GM12878 (cell line): ENCODE results near the gene HLA-DMA. TPM values are rescaled to one million over a fixed set of nuclear protein-coding genes. Genes with fewer than 3 reads are reported as not detected.

ENCODE experiments used
- CHD1 ChIP-seq: IDR thresholded peaks from 2 replicates; pipeline ENCODE4 v1.6.1; 2012; ENCODE audit warnings: low read depth, low read length, improper control_type of control experiment
- DPF2 ChIP-seq: fragments of 450-650 bp; IDR thresholded peaks from 2 replicates; pipeline ENCODE4 v1.6.1; 2017; ENCODE audit warnings: mild to moderate bottlenecking
- E2F8 ChIP-seq: fragments of 450-650 bp; IDR thresholded peaks from 2 replicates; pipeline ENCODE4 v1.6.1; 2018; ENCODE audit warnings: mild to moderate bottlenecking, low read depth, moderate library complexity; ENCODE audit not compliant: partially characterized antibody
- EZH2 ChIP-seq: IDR thresholded peaks from 2 replicates; pipeline ENCODE4 v1.6.1; 2012; ENCODE audit warnings: low read depth, mild to moderate bottlenecking, control low read depth, inconsistent platforms, low read length, borderline replicate concordance; ENCODE audit not compliant: control insufficient read depth
- FOXM1 ChIP-seq: IDR thresholded peaks from 2 replicates; pipeline ENCODE4 v1.6.1; 2012; ENCODE audit warnings: low read depth, mild to moderate bottlenecking, inconsistent platforms, low read length, moderate library complexity
- GABPA ChIP-seq: IDR thresholded peaks from 2 replicates; pipeline ENCODE4 v1.6.1; 2014; ENCODE audit warnings: antibody characterized with exemption, low read depth, mild to moderate bottlenecking, inconsistent platforms
- IKZF2 ChIP-seq, 2 experiments: fragments of 450-650 bp; IDR thresholded peaks; 2 replicates each; pipeline ENCODE4 v1.6.1; 2017; ENCODE audit warnings: mild to moderate bottlenecking in 2 of 2, moderate library complexity in 2 of 2
- LARP7 ChIP-seq: fragments of 450-650 bp; IDR thresholded peaks from 2 replicates; pipeline ENCODE4 v1.6.1; 2017; ENCODE audit warnings: mild to moderate bottlenecking
- NR2F1 ChIP-seq: fragments of 450-650 bp; conservative IDR thresholded peaks from 2 replicates; pipeline ENCODE4 v1.6.1; 2017; ENCODE audit warnings: mild to moderate bottlenecking
- PKNOX1 ChIP-seq: fragments of 450-650 bp; IDR thresholded peaks from 2 replicates; pipeline ENCODE4 v1.6.1; 2016; ENCODE audit warnings: mild to moderate bottlenecking
- POLR2AphosphoS2 ChIP-seq: IDR thresholded peaks from 2 replicates; pipeline ENCODE4 v1.6.1; 2011; ENCODE audit warnings: low read depth, mild to moderate bottlenecking, low read length, improper control_type of control experiment, moderate library complexity
- POU2F2 ChIP-seq: IDR thresholded peaks from 3 replicates; pipeline ENCODE4 v1.6.1; 2011; ENCODE audit warnings: low read depth, mild to moderate bottlenecking, low read length, borderline replicate concordance
- RB1 ChIP-seq: fragments of 450-650 bp; formaldehyde crosslinking; IDR thresholded peaks from 2 replicates; pipeline ENCODE4 v1.6.1; 2017; ENCODE audit warnings: mild to moderate bottlenecking, borderline replicate concordance
- RCOR1 ChIP-seq: conservative IDR thresholded peaks from 2 replicates; pipeline ENCODE4 v1.6.1; 2012; ENCODE audit warnings: low read depth, low read length, improper control_type of control experiment
- RFX5 ChIP-seq: IDR thresholded peaks from 2 replicates; pipeline ENCODE4 v1.6.1; 2011; ENCODE audit warnings: low read depth, low read length, improper control_type of control experiment
- SMAD1 ChIP-seq: fragments of 450-650 bp; IDR thresholded peaks from 2 replicates; pipeline ENCODE4 v1.6.1; 2018; ENCODE audit warnings: mild to moderate bottlenecking, low read depth; ENCODE audit not compliant: partially characterized antibody
- SMAD5 ChIP-seq: IDR thresholded peaks from 2 replicates; pipeline ENCODE4 v1.6.1; 2016; ENCODE audit warnings: antibody characterized with exemption, low read depth
- SMARCA5 ChIP-seq: fragments of 450-650 bp; IDR thresholded peaks from 2 replicates; pipeline ENCODE4 v1.6.1; 2017; ENCODE audit warnings: mild to moderate bottlenecking
- SPI1 ChIP-seq: IDR thresholded peaks from 2 replicates; pipeline ENCODE4 v1.6.1; 2011; ENCODE audit warnings: low read depth, mild to moderate bottlenecking, low read length, moderate library complexity, borderline replicate concordance; ENCODE audit not compliant: insufficient read depth
- SUPT20H ChIP-seq: IDR thresholded peaks from 2 replicates; pipeline ENCODE4 v1.6.1; 2011; ENCODE audit warnings: low read depth, mild to moderate bottlenecking, low read length, moderate library complexity, borderline replicate concordance; ENCODE audit not compliant: control insufficient read depth
- TAF1 ChIP-seq: IDR thresholded peaks from 2 replicates; pipeline ENCODE4 v1.6.1; 2011; ENCODE audit warnings: mild to moderate bottlenecking, low read depth, low read length, borderline replicate concordance
- USF2 ChIP-seq: IDR thresholded peaks from 2 replicates; pipeline ENCODE4 v1.6.1; 2011; ENCODE audit warnings: low read depth, low read length, improper control_type of control experiment, borderline replicate concordance
- polyA plus RNA-seq, 11 experiments: library from polyadenylated mRNA; depleted of rRNA in 4 of 11; unstranded in 6 of 11; stranded (reverse) in 5 of 11; fragments of >200 nt; fragmentation: Nextera tagmentation in 4 of 11; fragmentation: Illumina TruSeq in 1 of 11; extraction: Ambion mirVana in 4 of 11; extraction: Trizol in 1 of 11; gene quantifications; 1 replicate in 1 of 11; 2 replicates in 10 of 11; pipeline versions ENCODE4 v1.2.1 to v1.2.3, GENCODE V29; 2011 to 2016; ENCODE audit warnings: inconsistent platforms in 2 of 11, missing spikeins in 2 of 11, low read depth in 1 of 11
- total RNA-seq, 4 experiments: library from RNA; depleted of rRNA in 3 of 4; stranded (reverse); fragments of >200 nt in 3 of 4; fragmentation: Illumina TruSeq in 1 of 4; extraction: Trizol in 1 of 4; gene quantifications; 2 replicates each; pipeline versions ENCODE4 v1.2.1 to v1.2.3, GENCODE V29; 2013 to 2021
- TF ChIP-seq, protein P1 (sequence below): fragments of 450-650 bp; conservative IDR thresholded peaks from 2 replicates; pipeline ENCODE4 v1.6.1; 2017; ENCODE audit warnings: mild to moderate bottlenecking, moderate library complexity

HLA-DMA gene
- total and polyA plus RNA-seq, 10 of the 15 experiments (the other 5 are each of a cell fraction or from before 2014, with no cell fraction given): 177 to 552 (median 309) TPM

DNA sequence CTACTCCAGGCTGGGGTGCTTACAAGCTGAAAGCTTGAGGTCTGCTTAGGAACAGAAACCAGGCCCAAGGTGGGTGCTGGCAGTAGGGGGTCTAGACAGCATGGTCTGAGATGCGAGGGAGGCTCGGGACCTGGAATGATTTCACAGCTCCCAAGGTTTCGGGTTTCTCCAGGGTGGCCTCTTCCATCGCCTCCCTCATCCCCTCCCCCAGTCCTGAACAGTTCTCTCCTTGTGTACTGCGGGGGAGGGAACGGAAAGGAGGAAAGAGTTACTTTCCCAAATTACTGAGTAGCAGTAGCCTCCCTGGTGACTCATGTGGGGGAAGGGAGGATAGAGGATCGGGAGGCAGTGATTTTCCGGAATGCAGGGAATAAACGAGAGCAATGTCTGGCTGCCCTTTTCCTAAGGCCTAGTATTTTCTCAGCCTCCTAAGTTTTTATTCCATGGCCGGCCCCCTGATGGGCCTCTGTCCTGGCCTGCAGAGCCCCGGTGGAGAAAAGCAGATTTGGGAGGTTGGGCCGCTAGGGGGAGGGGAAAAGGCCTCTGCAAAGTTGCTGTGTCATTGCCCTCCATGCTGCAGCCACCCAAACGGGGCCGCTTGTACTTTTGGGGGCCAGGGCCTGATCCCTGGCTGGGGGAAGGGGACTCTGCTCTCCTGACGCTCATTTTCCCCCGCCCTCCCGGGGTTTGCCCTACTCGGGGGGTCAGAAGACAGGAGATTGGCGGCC, 17.0 kb upstream of the HLA-DMA start (continued):
- TF ChIP-seq, protein P1, sequence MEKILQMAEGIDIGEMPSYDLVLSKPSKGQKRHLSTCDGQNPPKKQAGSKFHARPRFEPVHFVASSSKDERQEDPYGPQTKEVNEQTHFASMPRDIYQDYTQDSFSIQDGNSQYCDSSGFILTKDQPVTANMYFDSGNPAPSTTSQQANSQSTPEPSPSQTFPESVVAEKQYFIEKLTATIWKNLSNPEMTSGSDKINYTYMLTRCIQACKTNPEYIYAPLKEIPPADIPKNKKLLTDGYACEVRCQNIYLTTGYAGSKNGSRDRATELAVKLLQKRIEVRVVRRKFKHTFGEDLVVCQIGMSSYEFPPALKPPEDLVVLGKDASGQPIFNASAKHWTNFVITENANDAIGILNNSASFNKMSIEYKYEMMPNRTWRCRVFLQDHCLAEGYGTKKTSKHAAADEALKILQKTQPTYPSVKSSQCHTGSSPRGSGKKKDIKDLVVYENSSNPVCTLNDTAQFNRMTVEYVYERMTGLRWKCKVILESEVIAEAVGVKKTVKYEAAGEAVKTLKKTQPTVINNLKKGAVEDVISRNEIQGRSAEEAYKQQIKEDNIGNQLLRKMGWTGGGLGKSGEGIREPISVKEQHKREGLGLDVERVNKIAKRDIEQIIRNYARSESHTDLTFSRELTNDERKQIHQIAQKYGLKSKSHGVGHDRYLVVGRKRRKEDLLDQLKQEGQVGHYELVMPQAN: no peak; the same call in 1 of the 2 replicates
- TF ChIP-seq RB1 (0 out of 2 replicates have a peak, but pooled peaks have one; percentile 41), IKZF2 (IDR thresholded peaks at IDR 0.05) (peak; percentile 15 to 19; a peak in 1 of 4 replicates), TAF1 (peak; percentile 82), SMAD5 (peak; percentile 14; the same call in 1 of the 2 replicates), LARP7 (peak; percentile 21; the same call in 1 of the 2 replicates), USF2 (no peak), E2F8 (no peak), DPF2 (no peak), FOXM1 (no peak), GABPA (no peak), SUPT20H (no peak), SPI1 (0 out of 2 replicates have a peak, but pooled peaks have one; percentile 1), SMARCA5 (no peak), PKNOX1 (0 out of 2 replicates have a peak, but pooled peaks have one; percentile 47), POLR2AphosphoS2 (peak; percentile 60; the same call in 1 of the 2 replicates), SMAD1 (peak; percentile 25), CHD1 (0 out of 2 replicates have a peak, but pooled peaks have one; percentile 27), NR2F1 (peak; percentile 50; the same call in 1 of the 2 replicates), RFX5 (no peak), EZH2 (no peak), POU2F2 (peak; percentile 26; the same call in 1 of the 3 replicates), RCOR1 (no peak)
